GM19025 (cell line): Measurements from ENCODE around the gene ZFR.
A peak's percentile ranks its signal among the peaks of the same experiment; 100 is the strongest.
"Not testable (repeated sequence)": the region's sequence is repeated elsewhere in the genome, so short reads cannot be mapped to it uniquely, and the experiment has no call there.

Source experiments
- ATAC-seq: cut with Tn5 transposase; IDR thresholded peaks from one replicate; pipeline ENCODE4 v1.9.1; 2021; ENCODE audit warnings: mild to moderate bottlenecking, low read depth, moderate library complexity; ENCODE audit not compliant: unreplicated experiment

Gene ZFR

DNA sequence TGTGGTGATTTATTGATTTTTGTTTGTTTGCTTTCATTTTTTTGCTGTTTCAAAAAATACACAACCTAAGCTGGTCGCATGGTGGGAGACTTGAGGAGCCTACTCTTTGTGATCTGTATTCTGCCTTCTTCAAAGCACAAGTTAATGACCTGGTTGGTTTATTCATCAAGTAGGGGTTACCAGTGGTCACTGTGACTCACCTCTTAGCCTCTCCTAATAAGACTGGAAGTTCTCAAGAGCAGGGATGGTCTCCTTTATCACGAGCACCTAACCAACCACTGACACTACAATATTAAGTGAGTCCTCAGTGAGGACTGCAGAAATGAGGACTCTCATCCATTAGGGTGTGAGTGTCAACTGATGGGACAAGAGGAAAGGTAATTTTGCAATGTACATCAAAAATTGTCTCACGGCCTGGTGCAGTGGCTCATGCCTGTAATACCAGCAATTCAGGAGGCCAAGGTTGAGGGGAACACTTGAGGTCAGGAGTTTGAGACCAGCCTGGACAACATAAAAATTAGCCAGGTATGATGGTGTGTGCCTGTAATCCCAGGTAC lies 118.2 kb downstream of the ZFR start:
- ATAC-seq, result no peak

DNA sequence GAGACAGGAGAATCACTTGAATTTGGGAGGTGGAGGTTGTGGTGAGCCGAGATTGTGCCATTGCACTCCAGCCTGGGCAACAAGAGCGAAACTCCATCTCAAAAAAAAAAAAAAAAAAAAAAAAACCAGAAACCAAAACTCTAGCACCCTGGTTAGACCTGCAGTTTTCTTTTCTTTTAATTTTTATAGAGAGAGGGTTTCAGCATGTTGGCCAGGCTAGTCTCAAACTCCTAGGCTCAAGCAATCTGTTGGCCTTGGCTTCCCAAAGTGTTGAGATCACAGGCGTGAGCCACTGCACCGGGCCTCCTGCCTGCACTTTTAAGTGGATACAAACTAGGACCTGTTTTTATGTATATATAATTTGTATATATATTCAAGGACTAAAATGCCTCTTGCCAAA lies 118.9 kb downstream of the ZFR start:
- ATAC-seq, result no peak

DNA sequence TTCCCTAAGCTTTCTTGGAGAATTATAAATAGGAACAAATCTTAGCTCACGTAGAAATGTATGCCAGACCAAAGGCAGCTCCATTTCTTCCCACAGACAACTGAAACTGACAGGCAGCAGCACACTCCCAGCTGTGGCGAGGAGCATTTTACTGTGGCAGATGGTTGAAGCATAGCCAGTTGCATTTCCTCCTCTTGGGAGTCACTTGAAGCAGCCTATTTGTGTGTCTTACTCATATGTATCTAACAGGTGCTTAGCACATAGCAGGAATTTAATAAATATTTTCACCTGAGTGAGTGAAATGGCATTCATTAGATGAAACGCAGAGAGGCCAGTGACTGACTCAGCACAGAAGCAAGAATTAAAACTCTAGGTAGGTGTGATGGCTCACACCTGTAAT lies 119.5 kb downstream of the ZFR start:
- ATAC-seq, result peak; percentile 69

DNA sequence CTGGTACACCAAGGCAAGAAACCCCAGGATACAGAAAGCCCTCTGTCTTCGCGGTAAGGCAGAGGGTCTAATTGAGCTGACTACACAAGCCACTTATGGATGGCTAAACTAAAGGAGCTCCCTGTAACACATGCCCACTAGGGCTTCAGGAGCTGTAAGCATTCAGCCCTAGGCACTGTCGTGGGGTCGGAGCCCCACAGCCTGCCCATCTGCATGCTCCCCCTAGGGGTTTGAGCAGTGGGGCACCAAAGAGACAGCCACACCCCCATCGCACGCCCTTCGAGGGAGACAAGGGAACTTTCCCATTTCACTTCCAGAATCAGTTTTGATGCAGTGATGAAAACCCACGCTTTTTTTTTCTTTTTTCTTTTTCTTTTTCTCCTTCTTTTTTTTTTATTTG lies 120.8 kb downstream of the ZFR start:
- no peak for ATAC-seq

DNA sequence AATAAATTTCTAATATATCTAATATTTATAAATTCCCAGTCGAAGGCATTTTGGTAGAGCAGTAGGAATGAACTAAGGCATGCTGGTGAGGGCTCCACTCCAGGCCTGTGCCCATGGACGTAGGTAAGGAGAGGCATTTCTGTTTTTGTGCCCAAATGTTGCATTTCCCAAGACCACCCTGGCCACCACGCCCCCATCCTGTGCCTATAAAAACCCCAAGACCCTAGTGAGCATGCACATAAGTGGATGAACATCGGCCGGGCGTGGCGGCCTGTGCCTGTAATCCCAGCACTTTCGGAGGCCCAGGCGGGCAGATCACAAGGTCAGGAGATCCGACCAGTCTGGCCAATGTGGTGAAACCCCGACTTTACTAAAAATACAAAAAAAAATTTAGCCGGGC lies 121.7 kb downstream of the ZFR start:
- ATAC-seq, result no peak

DNA sequence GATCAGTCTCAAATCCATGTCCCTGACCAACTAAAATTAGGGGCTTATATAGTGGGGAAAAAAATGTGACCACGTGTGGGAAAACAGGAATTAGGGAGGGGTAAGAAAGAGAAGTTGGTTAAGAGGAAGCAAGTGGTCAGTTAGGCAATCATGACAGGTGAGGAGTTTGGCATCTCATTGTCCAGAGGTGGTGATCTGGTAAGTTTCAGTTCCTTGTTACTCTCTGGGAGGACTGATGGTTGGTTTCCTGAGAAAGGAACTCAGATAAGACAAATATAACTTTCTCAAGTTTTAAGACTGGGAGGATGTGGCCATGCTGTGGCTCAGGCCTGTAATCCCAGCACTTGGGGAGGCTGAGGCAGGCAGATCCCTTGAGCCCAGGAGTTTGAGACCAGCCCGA lies 122.8 kb downstream of the ZFR start:
- not testable (repeated sequence) for ATAC-seq

DNA sequence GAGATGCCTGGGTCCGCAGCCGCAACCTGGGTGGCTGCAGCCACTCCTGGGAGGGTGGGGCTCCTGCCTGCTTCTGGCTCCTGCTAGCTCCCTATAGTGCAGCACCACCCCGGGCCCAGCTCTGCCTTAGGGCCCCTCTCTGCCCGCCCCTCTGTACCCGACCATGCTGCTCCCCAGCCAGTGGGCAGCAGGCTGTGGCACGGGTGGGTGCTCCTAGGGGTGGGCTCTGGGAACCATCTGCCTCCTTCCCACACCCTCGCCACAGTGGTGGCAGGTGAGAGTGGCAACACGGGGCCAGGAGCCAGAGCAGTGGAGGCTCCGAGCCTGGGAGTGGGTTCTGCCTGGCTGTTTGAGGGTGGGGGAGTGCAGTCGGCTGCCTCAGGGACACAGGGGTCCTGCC lies 124.0 kb downstream of the ZFR start:
- no peak for ATAC-seq

DNA sequence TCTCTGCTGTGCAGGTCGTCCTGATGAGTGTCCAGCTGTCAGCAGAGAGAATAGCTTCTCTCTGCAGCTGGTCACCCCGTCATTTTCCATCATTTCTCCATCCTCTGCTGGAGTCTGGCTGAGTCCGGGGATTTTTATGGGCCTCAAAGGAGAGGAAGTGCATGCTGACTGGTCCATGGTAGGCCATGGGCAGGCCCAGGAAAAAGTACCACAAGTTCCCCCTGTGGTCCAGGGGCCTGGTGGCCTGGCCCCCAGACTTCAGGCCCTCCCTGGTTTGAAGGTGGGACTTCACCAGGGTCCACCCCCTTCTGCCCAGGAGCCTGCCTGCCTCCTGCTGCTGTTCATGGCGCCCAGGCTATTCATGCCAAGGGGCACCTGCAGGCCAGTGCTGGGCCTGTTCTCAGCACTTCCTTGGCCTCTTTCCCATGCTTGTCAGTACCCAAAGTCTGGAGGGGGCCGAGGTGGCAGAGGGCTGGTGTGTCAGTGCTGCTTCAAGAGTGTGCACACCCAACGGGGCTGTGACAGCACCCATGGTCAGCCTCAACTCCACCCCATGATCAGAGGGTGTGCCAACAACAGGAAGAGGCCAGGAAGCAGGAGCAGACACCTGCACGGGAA lies 124.5 kb downstream of the ZFR start:
- ATAC-seq, result no peak

DNA sequence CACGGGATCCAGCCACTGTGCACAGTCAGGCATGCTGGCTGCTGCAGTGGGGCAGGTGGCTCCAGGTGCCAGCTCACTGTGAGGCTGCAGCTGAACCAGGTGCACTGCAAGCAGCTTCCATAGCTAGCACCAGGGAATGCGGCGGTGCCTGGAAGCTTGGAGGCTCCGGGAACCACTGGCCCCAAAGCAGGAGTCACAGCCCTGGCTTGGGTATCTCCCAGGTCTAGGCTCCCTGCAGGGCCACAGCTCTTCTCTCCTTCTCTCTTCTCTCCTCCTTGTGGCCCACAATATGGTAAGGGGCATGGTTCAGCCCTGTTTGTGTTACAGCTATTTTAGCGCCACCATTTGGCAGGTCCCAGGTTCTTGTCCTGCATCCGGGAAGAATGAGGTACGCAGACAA lies 125.1 kb downstream of the ZFR start:
- no peak for ATAC-seq

DNA sequence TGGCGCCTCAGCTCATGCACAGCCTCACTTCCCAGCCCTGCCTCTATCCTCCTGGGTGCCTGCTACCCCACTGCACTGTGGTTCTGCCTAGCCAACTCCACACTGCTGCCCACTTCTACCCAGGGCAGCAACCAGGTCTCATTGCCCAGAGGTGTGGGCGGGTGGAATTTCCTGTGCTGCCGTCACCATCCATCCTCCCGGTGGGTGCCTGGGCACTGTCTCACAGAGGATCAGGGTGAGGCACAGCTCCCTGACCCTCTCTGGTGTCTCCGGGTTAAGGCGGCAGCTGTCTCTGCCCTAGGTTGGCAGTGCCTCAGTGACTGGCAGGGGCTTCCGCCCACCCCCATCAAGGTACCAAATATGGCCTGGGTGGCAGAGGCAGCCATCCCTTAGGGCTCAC lies 127.5 kb downstream of the ZFR start:
- ATAC-seq, result no peak

DNA sequence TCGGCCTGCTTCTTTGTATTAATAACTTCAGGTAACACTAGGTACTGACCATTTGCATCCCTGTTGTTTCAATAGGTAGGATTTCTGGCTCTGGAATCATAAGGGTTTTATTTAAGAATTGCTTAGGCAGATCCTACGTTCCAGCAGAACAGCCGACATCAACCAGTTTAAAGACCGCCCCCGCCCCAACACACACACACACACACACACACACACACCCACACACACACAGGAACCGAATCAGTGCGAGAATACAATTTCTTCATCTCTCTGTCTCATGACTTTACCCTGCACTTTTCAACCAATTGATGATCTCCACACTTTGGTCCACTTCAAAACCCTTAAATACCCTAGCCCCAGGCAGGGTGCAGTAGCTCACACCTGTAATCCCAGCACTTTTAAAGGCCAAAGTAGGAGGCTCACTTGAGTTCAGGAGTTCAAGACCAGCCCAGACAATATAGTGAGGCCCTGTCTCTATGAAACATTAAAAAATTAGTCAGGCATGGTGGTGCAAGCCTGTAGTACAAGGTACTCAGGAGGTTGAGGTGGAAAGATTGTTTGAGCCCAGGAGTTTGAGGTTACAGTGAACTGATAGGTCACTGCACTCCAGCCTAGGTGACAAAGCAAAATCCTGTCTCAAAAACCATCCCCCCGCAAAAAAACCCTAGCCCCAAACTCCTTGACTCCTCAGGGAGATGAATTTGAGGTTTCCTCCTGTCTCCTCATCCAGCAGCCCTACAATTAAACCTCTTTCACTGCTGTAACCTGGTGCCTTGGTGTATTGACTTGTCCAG lies 129.1 kb downstream of the ZFR start:
- ATAC-seq, result no peak

DNA sequence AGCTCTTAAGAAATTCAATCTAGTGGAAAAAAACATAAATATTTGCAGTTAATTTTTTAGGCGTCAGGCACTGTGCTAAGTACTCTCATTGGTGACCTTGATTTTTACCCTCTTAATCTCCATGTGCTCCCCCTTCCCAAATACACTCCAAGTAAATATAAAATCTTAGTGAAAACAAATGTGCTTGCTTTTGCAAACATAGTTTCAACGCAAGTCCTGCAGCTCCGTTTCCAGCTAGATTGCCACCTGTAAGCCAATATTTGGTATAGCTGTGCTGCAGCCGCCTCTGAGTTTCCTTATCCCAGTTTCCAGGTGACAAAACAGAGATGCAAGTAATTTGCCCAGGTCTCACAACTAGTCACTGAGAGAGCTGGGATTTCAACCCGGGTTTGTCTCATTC lies 129.9 kb downstream of the ZFR start:
- no peak for ATAC-seq

DNA sequence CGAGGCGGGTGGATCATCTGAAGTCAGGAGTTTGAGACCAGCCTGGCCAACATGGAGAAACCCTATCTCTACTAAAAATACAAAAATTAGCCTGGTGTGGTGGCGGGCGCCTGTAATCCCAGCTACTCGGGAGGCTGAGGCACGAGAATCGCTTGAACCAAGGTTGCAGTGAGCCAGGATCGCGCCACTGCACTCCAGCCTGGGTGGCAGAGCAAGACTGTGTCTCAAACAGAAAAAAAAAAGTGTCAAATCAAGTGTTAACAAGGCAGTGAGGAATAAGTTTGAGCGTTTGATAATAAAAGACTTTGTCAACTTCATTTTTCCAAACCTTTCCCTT lies 130.4 kb downstream of the ZFR start:
- not testable (repeated sequence) for ATAC-seq

DNA sequence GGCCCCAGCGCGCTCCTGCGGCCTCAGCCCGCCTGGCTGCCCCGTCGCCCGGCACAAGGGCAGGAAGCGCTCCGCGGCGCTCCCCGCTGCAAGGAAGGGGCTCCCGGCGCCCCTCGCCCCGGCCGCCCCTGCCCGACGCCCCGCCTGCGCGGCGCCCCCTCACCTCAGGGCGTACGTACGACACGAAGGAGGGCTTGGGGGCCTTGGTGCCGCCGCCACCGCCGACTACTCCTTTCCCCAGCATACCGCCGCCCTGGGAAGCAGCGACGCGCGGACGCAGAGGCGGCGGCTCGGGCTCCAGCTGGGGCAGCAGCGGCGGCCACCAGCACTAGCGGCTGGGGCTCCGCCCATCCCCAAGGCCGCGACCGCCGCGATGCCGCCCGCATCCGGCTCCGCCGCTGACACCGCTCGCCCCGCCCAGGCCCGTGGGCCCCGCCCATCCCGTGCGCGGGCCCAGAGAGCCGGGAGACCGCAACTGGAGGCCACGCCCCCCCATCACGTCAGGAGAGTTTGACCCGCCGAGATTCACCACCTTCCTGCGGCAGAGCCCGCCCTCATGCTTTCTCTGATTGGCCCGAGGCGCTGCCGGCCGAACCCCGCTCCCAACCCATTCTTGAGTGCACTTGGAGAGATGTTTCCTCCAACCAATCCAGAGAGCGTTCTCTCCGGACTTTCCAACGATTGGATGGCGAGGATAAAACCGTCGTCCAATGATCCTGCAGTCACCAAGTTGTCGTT lies 131.8 kb downstream of the ZFR start, which contains the start of gene MTMR12:
TSS of gene MTMR12 (minus strand) at position 345 of the 738 bp plus-strand sequence. CDS start at position 244, 101 bp downstream.
- peak; percentile 90 for ATAC-seq

DNA sequence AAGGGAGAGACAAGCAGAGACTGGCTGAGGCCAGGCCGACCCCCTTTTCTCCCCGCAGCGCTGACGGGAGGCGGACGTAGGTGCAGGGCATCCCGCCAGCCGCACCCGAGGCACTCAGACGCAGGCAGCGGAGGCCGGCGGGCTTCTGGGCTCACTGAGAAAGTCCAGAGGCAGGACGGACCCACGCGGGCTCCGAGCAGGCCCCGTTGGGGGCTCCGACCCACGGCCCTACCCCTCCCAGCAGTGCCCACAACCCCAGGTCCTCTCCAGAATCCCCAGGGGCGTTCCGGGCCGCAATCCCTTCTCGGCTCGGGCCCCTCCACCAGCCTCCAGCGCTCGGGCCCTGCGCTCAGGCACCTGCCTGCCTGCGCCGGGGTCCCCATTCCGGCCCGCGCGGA lies 132.3 kb downstream of the ZFR start:
- peak; percentile 23 for ATAC-seq

DNA sequence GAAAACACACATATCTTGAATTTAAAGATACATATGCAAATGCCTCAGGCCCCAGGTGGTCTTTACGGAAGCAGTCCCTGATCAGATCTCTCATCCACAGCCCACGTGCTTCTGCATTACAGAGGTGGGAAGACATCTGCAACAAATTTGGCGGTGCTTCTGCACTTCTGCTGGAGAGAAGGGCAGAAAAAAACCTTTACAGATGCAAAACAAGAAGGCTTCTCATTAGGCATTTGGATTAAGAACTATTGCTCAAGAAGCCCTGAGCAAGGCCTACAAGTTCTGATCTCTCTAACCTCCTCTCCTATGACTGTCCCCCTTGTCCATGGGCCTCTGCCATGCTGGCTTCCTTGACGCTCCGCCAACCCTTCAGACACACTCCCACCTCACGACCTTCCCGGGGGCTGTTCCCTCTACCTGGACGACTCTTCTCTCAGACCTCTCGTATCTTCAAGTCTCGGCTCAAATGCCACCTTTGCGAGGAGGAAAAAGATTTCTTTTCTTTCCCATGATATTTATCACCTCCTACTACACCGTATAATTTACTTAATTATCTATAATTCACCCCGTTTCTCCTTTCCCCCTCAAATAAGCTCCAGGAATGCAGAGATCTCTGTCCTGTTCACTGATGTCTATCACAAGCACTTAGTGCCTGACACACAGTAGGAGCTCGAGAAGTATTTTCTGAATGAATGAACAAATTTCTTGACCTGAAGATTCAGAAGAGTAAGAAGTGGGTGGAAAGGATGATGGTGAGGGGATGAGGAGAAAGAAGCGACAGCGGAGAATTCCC lies 132.9 kb downstream of the ZFR start:
- no peak for ATAC-seq

DNA sequence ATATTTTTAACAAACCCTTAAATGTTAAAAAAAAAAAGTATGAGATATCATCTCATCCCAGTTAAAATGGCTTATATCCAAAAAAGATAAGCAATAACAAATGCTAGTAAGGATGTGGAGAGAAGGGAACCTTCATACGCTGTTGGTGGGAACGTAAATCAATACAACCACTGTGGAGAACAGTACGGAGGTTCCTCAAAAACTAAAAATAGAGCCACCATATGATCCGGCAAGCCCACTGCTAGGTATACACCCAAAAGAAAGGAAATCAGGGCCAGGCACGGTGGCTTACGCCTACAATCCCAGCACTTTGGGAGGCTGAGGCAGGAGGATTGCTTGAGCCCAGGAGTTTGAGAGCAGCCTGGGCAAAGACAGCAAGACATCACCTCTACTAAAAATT lies 134.8 kb downstream of the ZFR start:
- ATAC-seq, result no peak

DNA sequence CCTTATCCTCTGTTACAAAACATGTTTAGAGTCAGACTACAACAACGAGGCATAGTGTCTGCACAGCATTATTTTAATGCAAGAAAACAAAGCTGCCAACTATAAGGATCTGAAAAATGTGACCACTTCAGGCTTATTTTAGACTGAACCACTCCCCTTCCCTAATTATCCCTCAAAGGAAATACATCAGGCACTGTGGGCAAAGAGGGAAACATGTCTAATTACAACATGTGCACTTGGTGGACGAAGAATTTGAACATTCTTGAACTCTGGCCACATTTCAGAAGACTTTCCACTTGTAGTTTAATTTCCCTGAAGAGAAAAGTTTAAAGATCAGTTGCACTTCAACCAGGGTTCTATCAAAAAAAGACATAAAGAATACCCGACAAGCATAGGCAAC lies 135.6 kb downstream of the ZFR start:
- ATAC-seq, result no peak

DNA sequence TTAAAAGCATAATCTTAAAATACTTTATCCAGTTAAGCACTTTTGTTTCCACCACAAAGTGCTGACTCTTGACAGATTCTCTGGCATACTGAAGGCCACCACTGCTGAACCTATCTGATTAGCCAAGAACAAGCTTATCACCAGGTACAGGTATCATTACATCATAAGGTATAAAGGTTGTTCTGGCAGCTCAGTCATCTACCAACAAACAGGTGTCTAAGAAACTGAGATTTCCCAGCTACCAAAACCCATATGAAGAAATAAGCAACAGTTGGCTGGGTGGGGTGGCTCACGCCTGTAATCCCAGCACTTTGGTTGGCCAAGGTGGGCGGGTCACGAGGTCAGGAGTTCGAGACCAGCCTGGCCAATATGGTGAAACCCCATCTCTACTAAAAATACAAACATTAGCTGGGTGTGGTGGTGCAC lies 136.8 kb downstream of the ZFR start:
- ATAC-seq, result no peak

DNA sequence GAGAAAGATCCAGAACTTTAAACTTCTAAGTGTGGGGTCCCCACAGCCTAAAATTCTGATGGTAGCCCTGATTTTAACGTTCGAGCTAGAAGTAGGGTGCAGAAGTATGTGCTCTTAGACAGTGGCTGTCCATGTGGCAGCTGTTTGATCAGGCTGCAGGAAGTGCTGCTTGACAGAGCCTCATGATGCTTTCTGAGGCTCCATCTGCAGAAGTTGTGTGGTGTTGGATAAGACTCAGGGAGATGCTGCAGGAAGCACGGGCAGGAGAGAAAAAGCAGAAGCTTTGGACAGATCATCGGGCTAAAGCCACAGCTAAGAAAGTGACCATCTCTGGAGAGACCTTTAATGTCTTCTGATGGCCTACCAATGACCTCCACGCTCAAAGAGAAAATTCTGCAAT lies 139.9 kb downstream of the ZFR start:
- no peak for ATAC-seq
